DMS153 treated with DMSO at 0.1 percent for 48 hours (cell line): ENCODE data around the gene DNAJC6.

Experiments used
- DNase-seq: peaks from one replicate; lab custom pipeline; 2025; ENCODE audit not compliant: unreplicated experiment; lab: John Stamatoyannopoulos, UW

DNAJC6 gene

DNA sequence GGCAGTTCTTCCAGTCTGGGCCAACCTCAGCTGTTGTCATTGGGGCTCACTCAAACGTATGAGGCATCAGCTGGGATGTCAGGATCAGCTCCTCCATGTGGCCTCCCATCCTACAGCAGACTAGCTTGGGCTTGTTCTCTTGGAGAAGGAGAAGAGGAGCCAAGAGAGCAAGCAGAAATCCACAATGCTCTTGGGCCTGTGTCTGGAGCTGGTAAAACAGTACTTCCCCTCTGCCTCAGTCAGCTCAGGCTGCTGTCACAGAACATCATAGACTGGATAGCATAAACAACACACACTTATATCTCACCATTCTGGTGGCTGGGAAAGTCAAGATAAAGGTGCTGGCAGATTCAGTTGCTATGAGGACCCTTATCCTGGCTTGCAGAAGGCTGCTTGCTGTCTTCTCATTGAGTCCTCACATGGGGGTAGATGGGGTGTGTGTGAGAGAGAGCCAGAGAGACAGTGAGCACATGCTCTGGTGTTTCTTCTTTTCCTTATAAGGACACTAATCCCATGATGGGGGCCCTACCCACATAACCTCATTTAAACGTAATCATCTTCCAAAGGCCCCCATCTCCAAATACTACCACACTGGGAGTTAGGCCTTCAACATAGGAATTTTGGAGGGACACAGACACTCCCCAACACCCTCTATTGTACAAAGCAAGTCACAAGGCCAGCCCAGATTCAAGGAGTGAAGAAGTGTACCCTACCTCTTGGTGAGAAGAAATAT is 16.3 kb upstream of the DNAJC6 start:
- DNase-seq, result no peak

DNA sequence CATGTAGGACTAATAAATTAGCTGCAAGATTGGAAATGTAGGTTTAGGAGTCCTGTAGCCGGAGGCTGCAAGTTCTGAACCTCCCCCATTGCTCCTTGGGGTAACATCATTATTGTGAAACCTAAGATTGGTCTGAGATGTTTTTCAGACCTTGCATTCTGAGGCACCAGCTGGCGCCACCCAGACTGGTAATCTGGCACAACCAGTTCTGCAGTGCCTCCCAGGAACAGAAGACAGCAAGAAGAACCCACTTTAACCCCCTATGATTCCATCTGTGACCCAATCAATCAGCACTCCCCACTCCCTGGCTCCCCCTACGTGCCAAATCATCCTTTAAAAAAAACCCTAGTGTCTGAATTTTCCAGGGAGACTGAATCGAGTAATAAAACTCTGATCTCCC is 11.6 kb upstream of the DNAJC6 start:
- DNase-seq, result no peak

DNA sequence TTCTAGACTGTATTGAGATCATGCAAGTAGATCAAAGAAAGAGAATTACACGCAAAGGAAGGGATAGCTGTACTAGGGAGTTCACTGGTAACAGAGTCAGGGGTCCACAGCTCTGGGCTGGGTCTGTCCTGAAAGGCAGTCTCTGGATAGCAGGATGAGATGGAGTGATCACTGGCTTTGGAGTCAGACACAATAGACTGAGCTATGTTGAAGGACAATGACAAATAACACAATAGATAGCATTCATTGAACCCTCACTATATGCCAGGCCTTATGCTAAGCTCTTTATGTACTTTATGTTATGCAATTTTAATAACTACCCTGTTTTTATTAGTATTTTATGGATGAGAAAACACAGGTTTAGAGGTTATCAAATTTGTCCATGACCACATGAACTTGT is 10.0 kb upstream of the DNAJC6 start:
- DNase-seq, result no peak

DNA sequence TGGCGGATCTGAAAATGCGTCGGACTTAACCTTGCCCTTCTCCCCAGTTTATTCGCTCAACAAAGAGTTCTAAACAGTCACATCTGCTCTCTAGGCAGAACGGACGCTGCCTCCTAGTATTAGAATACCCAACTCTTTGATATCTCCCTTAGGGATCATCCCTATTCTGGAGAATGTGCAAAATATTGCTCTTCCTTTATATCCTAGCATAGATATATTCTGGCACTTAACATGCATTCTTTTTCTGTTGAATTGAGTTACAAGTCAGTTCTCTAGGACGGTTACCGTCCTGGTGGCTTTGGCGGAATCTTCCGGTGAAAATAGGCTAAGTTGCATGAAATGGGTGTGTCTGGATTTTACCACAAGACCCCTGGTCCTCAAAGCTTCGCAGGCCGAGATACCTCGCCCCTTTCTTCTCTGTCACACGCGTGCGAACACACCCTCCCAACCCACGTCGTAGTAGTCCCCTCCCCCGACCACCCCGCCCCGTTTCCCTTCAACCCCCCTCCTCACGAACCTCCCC is 501 bp upstream of the DNAJC6 start:
- DNase-seq, result no peak

DNA sequence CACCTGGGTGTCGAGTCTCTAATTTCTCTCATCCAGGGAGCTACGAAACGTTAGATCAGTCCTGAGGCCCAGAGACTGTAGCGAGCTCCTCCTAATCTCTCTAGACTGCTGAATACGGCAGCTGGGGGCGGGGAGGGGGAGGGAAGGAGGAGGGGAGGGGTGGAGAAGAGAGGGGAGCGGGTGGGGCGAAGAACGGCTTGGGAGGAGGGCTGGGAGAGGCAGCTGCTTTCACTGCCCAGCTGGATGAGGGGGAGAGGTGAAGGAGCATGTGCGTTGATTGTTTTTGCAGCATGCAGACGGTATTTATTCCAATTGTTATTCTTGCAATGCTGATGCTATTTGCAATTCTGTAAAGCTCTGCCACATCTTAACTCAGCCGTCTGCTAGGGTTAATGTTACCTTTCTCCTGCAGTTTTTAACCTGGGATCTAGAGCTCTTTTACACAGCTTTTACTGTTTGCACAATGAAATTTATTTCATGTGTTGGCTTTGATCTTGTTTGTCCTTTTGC is 790 bp downstream of the DNAJC6 start:
- peak; percentile 85 for DNase-seq

DNA sequence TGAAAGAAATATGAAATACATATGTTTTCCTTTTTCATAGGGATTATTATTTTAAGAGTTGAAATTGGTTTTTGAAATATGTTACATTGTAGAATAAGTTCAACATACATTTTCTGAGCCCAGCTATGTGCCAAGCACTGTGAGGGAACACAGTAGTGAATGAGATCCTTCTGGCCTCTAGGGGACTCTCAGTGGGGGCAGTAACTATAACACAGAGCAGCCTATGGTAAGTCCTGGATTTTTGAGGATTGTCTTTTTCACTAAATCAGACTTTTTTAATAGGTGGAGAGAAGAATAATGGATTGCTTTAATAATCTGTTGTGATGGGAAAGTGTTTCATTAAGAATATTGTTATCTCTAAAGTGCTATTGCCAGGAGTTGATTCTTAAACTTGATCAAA is 2.4 kb downstream of the DNAJC6 start:
- DNase-seq, result no peak

DNA sequence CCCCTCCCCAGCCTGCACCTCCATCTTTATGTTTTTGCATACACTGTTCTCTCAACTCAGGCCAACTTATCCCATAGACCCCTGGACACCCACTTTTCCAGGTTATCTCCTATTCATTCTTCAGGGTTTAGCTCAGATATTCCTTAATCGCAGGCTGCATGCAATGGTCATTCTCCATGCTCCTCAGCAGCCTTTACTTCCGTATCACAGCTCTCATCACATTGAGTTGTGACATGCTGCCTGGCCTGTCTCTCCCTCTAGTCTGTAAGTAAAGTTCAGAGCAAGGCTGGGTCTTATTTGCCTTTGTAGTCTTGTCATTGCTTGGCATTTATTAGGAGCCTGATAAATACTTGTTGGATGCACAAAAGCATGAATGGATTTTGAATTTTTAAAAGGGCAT is 6.9 kb downstream of the DNAJC6 start:
- DNase-seq, result no peak

DNA sequence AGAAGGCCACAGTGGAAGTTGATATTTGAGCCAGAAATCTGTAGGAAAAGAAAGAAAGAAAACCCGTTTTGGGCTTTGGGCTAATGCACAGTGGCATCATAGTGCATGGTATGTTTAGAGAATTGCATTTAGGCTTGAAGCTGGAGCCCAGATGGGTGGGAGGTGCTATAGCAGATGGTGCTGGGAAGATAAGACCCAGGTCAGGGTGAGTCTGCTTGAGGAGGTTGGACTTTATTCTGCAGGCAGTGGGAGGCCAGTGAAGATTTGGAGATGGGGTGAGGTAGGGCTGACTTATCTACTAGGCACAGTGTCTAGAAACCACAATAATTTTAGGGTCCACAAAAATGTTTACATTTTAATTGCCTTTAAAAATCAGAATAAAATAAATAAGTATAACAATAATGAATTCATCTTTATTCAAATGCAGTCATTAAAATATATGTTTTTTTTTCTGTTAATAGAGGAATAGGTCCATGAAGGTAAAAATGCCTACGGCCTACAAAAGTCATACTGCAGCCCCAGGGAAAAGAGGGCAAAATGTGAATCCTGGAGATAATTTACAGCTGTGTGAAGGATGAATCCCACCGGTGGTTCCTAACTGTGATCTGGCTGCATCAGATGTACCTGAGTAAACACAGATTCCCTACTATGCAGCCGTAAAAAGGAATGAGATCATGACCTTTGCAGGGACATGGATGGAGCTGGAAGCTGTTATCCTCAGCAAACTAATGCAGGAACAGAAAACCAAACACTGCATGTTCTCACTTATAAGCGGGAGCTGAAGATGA is 8.7 kb downstream of the DNAJC6 start:
- no peak for DNase-seq

DNA sequence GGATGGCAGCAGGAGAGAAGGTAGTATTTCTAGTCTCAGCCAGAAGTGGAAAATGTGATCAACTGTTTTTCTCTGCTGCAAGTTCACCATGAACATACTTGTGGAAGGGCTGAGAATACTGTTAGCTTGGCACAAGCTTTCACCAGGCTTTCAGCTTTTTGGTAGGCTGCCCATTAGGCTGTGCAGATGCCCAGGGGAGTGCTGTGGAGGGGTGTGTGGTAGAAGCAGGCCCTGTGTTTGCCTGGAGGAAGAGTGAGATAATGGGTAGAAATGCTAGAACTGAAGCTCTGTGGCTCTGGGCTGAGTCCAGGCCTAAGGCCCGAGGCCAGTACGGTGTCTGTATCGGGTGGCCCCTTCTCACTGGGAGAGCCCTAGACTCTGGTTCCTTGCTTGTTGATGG is 9.8 kb downstream of the DNAJC6 start:
- DNase-seq, result no peak

DNA sequence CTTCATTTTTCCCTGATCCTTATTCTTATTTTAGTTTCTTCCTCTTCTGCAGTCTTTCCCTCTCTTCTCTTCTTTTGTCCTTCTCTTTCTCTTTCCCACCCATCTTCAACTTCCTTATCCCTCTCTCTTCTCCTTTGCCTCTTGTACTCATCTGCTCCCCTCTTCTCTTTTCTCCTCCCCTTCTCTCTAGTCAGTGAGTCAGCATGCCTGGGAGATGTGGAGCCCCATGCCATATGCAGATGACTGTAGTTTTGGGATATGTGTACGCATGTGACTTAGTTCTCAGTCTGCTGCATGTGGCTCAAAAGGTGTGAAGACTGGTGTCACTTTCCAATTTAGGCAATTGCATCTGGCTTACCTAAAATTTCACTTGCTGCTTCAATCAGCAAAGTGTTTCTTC is 10.4 kb downstream of the DNAJC6 start:
- DNase-seq, result no peak

DNA sequence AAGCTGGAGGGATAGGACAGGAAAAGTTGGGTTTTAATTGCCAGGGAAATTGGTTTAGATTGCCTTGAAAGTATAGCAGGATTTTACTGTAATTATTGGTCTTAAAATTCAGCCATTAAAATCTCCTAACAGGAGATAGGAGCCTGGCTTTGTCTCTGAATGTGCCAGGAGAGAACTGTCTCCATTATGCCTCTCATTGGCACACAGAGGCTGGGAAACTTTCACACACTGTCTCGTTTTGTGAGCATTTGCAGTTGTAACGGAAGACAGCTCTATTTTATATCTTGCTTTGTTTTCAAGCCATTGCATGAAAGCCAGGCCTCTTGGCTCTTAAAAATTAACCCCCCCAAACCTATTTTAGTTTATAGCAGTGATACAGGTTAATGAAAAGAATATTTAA is 12.5 kb downstream of the DNAJC6 start:
- DNase-seq, result no peak

DNA sequence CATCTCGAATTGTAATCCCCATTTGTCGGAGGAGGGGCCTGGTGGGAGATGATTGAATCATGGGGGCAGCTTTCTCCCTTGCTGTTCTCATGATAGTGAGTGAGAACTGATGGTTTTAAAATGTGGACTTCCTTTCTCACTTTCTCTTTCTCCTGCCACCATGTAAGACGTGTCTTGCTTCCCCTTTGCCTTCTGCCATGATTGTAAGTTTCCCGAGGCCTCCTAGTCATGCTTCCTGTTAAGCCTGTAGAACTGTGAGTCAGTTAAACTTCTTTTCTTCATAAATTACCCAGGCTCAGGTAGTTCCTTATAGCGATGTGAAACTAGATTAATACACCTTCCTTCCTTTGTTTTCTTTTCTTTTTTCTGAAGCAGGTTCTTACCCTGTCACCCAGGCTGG is 13.9 kb downstream of the DNAJC6 start:
- DNase-seq, result no peak

DNA sequence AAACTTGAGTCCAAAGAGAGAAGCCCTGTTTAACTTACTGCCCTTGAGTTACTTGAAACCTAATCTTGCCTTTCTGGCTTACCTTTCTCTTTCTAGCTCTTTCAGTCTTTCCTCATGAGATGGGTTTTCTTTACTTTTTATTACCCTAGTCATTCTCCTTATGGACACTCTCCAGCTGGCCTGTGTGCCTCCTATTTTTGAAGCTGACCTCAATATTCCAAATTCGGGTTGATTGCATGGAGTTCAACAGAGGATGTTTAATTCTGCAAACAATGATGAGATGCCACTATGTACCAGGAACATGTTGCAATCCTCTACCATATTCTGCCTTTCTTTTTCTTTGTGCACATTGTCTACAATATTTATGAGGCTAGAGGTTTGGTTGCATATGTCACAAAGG is 20.7 kb downstream of the DNAJC6 start:
- DNase-seq, result no peak

DNA sequence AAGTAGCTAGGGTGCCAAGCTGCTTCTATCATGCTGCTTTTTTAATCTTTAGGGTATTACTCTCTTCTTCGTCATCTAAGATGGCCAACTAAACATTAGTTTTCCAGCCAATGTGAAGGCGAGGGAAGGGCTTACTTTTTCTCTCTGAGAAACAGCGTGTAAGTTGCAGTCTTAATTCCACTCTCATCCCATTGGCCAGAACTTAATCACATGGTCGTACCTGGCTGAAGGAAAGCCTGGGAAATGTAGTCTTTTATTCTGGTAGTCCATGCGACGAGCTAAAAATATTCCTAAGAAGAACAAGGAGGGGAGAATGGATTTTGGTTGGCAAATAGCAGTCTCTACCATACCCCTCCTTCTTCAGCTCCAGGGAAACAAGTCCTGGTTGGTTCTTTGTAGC is 21.5 kb downstream of the DNAJC6 start:
- no peak for DNase-seq

DNA sequence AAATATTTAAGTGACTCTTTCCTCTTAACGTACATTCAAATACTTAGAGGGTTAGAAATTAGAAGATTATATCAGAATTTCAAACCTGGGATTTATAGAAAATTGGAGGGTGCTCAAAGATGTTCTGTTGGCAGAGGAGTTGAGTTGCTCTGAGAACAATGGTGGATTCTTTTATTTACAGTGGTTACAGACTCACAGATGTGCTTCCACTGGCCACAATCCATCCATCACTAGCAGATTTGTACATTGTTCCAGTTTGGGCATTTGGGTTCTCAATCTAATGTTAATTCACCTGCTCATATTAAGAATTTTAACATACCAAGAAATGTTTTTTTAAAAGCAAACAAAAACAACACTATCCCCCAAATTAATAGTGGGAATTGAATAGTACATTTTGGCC is 23.5 kb downstream of the DNAJC6 start:
- DNase-seq, result no peak

DNA sequence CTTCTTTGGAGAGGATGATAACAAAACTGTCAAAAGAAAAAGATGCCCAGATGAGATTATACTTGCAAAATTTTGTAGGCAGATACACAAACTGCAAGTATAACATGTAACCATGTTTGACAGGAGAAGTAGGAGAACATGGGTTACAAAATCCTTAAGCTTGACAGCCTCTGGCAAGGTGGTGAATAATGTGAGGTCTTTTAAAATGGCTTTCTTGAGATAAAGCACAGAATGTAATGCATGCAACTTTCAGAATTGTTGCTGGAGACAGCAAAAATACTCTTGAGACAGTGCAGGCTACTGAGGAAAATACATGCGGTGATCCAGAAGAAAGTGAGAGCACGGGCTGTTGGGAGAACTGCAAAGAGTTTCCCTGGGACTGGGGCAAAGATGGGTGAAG is 24.7 kb downstream of the DNAJC6 start:
- DNase-seq, result no peak

DNA sequence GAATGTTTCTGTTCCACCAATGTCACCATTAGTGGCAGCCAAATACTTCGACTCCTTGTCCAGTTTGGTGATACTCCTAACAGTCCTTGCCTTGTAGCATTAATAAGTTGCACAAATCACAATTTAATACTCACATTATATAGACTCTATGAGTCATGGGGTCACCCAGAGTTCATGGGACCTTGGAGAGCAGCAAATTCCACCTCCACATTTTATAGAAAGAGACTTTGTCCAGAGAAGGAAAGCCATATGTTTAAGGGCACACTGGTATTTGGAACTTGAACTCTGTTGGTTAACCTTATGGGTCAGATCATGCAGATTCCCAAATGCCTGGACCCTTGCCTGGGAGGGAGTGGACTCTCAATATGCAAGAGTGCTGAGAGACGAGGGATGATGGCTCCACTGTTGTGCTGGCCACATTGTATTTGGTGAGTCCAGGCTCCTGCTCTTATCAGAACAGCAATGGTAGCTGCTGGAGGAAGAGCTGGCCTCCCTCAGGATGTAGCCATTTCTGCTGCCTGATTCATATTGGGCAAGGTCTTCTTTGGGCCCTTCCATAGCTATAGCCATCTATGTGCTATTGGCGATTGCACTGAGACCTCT is 30.6 kb downstream of the DNAJC6 start:
- no peak for DNase-seq

DNA sequence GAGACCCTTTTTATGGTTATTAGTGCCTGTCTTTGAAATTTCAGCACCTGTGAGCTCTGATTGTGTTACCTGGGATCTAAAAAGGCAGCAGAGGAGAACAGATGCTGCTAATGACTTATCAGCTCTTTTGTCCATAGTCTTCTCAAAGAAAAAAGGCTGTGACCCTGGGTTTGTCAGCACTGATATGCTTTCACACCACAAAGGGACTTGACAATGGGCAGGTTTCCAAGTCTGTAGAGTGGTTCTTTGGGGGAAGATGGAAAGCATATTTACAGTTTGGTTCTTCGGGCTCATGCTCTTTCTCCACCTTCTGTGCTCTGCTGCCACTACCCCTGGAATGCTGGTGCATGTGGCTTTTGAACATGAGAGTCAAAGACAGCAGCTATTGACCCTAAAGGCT is 32.0 kb downstream of the DNAJC6 start:
- no peak for DNase-seq

DNA sequence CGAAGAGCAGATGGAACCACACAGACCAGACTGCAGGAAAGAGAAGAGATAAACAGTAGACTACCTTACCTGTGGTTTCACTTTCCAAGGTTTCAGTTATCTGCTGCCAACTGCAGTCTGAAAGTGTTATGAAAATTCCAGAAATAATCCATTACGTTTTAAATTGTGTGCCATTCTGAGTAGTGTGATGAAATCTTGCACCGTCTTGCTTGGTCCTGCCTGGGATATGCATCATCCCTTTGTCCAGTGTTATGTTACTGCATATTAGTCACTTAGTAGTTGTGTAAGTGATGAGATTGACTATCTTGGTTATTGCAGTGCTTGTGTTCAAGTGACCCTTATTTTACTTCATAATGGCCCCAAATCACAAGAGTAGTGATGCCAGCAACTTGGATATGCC is 33.9 kb downstream of the DNAJC6 start:
- DNase-seq, result no peak

DNA sequence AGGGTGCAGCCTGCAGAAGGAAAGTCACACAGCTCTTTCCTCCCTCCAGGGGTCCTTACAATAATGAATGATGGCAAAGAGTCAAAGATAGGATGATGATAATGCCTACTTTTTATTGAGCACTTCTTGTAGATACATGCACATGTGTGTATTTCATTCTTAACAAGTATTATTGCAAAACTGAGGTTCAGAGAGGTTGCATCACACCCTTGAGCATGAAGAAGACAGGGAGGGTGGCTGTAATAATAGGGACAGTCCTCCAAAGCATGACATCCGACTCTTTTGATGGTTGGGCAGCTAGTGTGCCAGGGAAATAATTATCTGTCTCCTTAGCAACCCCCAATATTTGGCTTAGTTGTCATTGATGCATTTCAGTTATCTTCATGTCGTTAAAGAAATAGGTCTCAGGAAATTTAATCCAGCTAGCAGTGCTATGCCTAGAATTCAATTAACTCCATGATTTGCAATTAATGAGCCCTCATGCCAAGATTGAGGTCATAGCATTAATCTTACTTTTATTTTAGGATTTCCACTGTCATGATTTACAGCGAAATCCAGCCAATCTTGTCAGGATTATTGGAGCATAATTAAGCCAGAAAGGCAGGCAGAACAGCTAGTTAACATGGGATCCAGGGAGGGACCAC is 35.0 kb downstream of the DNAJC6 start:
- no peak for DNase-seq

DNA sequence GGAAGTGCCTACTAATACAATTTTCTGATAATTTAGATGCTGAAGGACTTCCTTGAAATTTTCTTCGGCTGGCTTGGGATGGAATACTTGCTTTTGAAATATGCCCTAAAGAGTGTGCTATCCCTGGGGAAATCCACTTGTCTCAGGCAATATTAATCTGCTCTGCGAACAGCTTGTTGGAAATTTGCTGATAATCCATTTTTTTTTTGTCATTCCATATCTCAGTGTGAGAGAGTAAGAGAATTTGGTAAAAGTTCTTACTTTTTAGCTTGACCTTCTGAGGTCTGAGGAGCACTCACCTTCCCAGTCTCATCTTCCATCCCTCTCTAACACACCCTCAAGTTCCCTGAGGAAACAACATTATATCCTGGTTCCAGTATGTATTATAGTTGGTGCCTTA is 36.8 kb downstream of the DNAJC6 start:
- no peak for DNase-seq
